DMS53 (cell line): Measurements from ENCODE around the gene ADAM12.

Experiments
- DNase-seq: peaks from one replicate; lab custom pipeline; 2025; lab: John Stamatoyannopoulos, UW

ADAM12 gene

GRCh38 chr10:126114884-126115555 is 273.3 kb downstream of the ADAM12 start:
- DNase-seq = no peak

GRCh38 chr10:126111516-126111915 is 276.8 kb downstream of the ADAM12 start:
- no peak for DNase-seq

GRCh38 chr10:126110489-126111180 is 277.6 kb downstream of the ADAM12 start:
- DNase-seq = no peak

- DNase-seq = no peak
Measured at GRCh38 chr10:126109893-126110292, 278.4 kb downstream of the ADAM12 start.

- no peak for DNase-seq
Measured at GRCh38 chr10:126108693-126109092, 279.6 kb downstream of the ADAM12 start.

GRCh38 chr10:126104767-126105166 is 283.5 kb downstream of the ADAM12 start:
- no peak for DNase-seq

- DNase-seq = no peak
Measured at GRCh38 chr10:126102636-126103035, 285.6 kb downstream of the ADAM12 start.

- no peak for DNase-seq
Measured at GRCh38 chr10:126101736-126102135, 286.5 kb downstream of the ADAM12 start.

GRCh38 chr10:126101325-126101724 is 287.0 kb downstream of the ADAM12 start:
- DNase-seq = no peak

GRCh38 chr10:126099366-126099765 is 288.9 kb downstream of the ADAM12 start:
- DNase-seq = no peak

- no peak for DNase-seq
Measured at GRCh38 chr10:126098226-126098581, 290.1 kb downstream of the ADAM12 start.

GRCh38 chr10:126097558-126098225 is 290.6 kb downstream of the ADAM12 start:
- DNase-seq = peak; percentile 6

GRCh38 chr10:126094537-126094936 is 293.7 kb downstream of the ADAM12 start:
- DNase-seq = peak; percentile 75

- no peak for DNase-seq
Measured at GRCh38 chr10:126092366-126093215, 295.7 kb downstream of the ADAM12 start.

- DNase-seq = peak; percentile 8
Measured at GRCh38 chr10:126090911-126091728, 297.2 kb downstream of the ADAM12 start.

- no peak for DNase-seq
Measured at GRCh38 chr10:126090443-126090842, 297.8 kb downstream of the ADAM12 start.

GRCh38 chr10:126087796-126088505 is 300.3 kb downstream of the ADAM12 start:
- DNase-seq = peak; percentile 95

- DNase-seq = no peak
Measured at GRCh38 chr10:126087153-126087680, 301.1 kb downstream of the ADAM12 start.

GRCh38 chr10:126085806-126086205 is 302.5 kb downstream of the ADAM12 start:
- no peak for DNase-seq

GRCh38 chr10:126084369-126084768 is 303.9 kb downstream of the ADAM12 start:
- DNase-seq = no peak
